ENCODE measurements around the gene GAK. TPM values are rescaled to one million over a fixed set of nuclear protein-coding genes. Genes with fewer than 3 reads are reported as not detected.

Gene GAK
- total RNA-seq, 1 donor from 2014 or later = 27.6 TPM

GRCh38 chr4:854356-854755 is 77.8 kb downstream of the GAK start:
- Mint-ChIP-seq H3K36me3 (peaks cover 30% of the 10 kb centered on the region), H3K4me1 (no peaks in the 10 kb centered on the region), H3K27me3 (ENCODE audit: insufficient read depth, low read depth) (no peaks in the 10 kb centered on the region), H3K9me3 (no peaks in the 10 kb centered on the region), H3K4me3 (no peak overlapping the region), H3K27ac (no peak overlapping the region)
- Histone ChIP-seq H3K9me3 (ENCODE audit: low read depth) (no peaks in the 10 kb centered on the region), H3K4me1 (no peaks in the 10 kb centered on the region), H2AFZ (replicated peaks) (no peak overlapping the region), H3K4me2 (no peak overlapping the region), H3F3A (ENCODE audit: low read depth) (no peaks in the 10 kb centered on the region), H3K27me3 (no peaks in the 10 kb centered on the region), H3K79me2 (ENCODE audit: low read depth) (no peaks in the 10 kb centered on the region), H3K36me3 (no peaks in the 10 kb centered on the region), H4K20me1 (ENCODE audit: low read depth) (no peaks in the 10 kb centered on the region), H3K4me3 (no peak overlapping the region), H3K9ac (no peak overlapping the region), H3K27ac (no peak overlapping the region)
- TF ChIP-seq EZH2phosphoT487 (IDR thresholded peaks at IDR 0.05) = no peak
- no peak for TF ChIP-seq EZH2 (IDR thresholded peaks at IDR 0.05)
- TF ChIP-seq CTCF (IDR thresholded peaks at IDR 0.05) = no peak
- no peak for DNase-seq (ENCODE audit: low spot score)

- Mint-ChIP-seq H3K27me3 (ENCODE audit: insufficient read depth, low read depth) (no peaks in the 10 kb centered on the region), H3K36me3 (peaks cover 27% of the 10 kb centered on the region), H3K27ac (no peak overlapping the region), H3K9me3 (no peaks in the 10 kb centered on the region), H3K4me3 (no peak overlapping the region), H3K4me1 (no peaks in the 10 kb centered on the region)
- no peak for TF ChIP-seq EZH2phosphoT487 (IDR thresholded peaks at IDR 0.05)
- no peak for TF ChIP-seq CTCF (IDR thresholded peaks at IDR 0.05)
- TF ChIP-seq EZH2 (IDR thresholded peaks at IDR 0.05) = no peak
- Histone ChIP-seq H4K20me1 (ENCODE audit: low read depth) (no peaks in the 10 kb centered on the region), H3K79me2 (ENCODE audit: low read depth) (no peaks in the 10 kb centered on the region), H3K27ac (no peak overlapping the region), H3K27me3 (no peaks in the 10 kb centered on the region), H3K4me1 (no peaks in the 10 kb centered on the region), H3K36me3 (no peaks in the 10 kb centered on the region), H3K4me2 (no peak overlapping the region), H3K9ac (no peak overlapping the region), H3K4me3 (no peak overlapping the region), H3F3A (ENCODE audit: low read depth) (no peaks in the 10 kb centered on the region), H3K9me3 (ENCODE audit: low read depth) (no peaks in the 10 kb centered on the region), H2AFZ (replicated peaks) (no peak overlapping the region)
- no peak for DNase-seq (ENCODE audit: low spot score)
These were observed 78.7 kb downstream of the GAK start for GRCh38 chr4:853416-853781.

GRCh38 chr4:851701-852430 is 80.2 kb downstream of the GAK start:
- no peaks in the 10 kb centered on the region for H3K27me3 Mint-ChIP-seq (ENCODE audit: insufficient read depth, low read depth)
- Histone ChIP-seq H3K4me1 (no peaks in the 10 kb centered on the region), H3K27ac (no peak overlapping the region), H3F3A (ENCODE audit: low read depth) (no peaks in the 10 kb centered on the region), H4K20me1 (ENCODE audit: low read depth) (no peaks in the 10 kb centered on the region), H3K9me3 (ENCODE audit: low read depth) (no peaks in the 10 kb centered on the region), H3K4me2 (no peak overlapping the region), H3K36me3 (no peaks in the 10 kb centered on the region), H3K4me3 (no peak overlapping the region), H3K79me2 (ENCODE audit: low read depth) (no peaks in the 10 kb centered on the region), H2AFZ (replicated peaks) (no peak overlapping the region), H3K27me3 (no peaks in the 10 kb centered on the region), H3K9ac (no peak overlapping the region)
- H3K27ac Mint-ChIP-seq = no peak overlapping the region
- no peak overlapping the region for H3K4me3 Mint-ChIP-seq
- DNase-seq (ENCODE audit: low spot score) = no peak
- no peaks in the 10 kb centered on the region for H3K4me1 Mint-ChIP-seq
- H3K9me3 Mint-ChIP-seq = no peaks in the 10 kb centered on the region
- TF ChIP-seq EZH2 (IDR thresholded peaks at IDR 0.05) (no peak), CTCF (IDR thresholded peaks at IDR 0.05) (no peak), EZH2phosphoT487 (IDR thresholded peaks at IDR 0.05) (no peak)
- peaks cover 21% of the 10 kb centered on the region for H3K36me3 Mint-ChIP-seq
